GM10248 (cell line): ENCODE results near the gene ZNF101.
A peak's percentile ranks its signal among the peaks of the same experiment; 100 is the strongest.

Source experiments
- CTCF ChIA-PET: fragments of 300-600 bp; sonication (Branson Sonifier 250); formaldehyde crosslinking; extraction: SDS; loops from one replicate; lab custom pipeline; 2021; ENCODE audit warnings: antibody characterized with exemption; lab: Yijun Ruan, JAX
- POLR2A ChIA-PET: fragments of 350-650 bp; sonication (Branson Sonifier 250); formaldehyde crosslinking; extraction: SDS; loops from one replicate; lab custom pipeline; 2020; ENCODE audit warnings: antibody characterized with exemption; lab: Yijun Ruan, JAX
- DNase-seq: peaks from one replicate; pipeline ENCODE4 v3.0.0; 2012; ENCODE audit errors: extremely low spot score
- TF ChIP-seq, protein P1 (sequence below): IDR thresholded peaks from 2 replicates; pipeline ENCODE4 v1.5.1; 2012; ENCODE audit warnings: mild to moderate bottlenecking, low read depth; ENCODE audit errors: extremely low read depth, missing control alignments, control extremely low read depth

The ZNF101 gene

GRCh38 chr19:19668230-19669012 is at the start of gene ZNF101:
TSS of gene ZNF101 (plus strand) at chr19:19668839. CDS start at chr19:19668964, 125 bp downstream.
- CTCF ChIA-PET, result no interaction called here
- TF ChIP-seq, protein P1, sequence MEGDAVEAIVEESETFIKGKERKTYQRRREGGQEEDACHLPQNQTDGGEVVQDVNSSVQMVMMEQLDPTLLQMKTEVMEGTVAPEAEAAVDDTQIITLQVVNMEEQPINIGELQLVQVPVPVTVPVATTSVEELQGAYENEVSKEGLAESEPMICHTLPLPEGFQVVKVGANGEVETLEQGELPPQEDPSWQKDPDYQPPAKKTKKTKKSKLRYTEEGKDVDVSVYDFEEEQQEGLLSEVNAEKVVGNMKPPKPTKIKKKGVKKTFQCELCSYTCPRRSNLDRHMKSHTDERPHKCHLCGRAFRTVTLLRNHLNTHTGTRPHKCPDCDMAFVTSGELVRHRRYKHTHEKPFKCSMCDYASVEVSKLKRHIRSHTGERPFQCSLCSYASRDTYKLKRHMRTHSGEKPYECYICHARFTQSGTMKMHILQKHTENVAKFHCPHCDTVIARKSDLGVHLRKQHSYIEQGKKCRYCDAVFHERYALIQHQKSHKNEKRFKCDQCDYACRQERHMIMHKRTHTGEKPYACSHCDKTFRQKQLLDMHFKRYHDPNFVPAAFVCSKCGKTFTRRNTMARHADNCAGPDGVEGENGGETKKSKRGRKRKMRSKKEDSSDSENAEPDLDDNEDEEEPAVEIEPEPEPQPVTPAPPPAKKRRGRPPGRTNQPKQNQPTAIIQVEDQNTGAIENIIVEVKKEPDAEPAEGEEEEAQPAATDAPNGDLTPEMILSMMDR, result no peak
- peak; percentile 96 for DNase-seq
- POLR2A ChIA-PET, result interaction anchor here (0.5 to 0.8 kb wide), 3 partner anchors 107 to 200 kb away, joined by 3 read pairs; no protein-coding TSS in a partner anchor

DNA sequence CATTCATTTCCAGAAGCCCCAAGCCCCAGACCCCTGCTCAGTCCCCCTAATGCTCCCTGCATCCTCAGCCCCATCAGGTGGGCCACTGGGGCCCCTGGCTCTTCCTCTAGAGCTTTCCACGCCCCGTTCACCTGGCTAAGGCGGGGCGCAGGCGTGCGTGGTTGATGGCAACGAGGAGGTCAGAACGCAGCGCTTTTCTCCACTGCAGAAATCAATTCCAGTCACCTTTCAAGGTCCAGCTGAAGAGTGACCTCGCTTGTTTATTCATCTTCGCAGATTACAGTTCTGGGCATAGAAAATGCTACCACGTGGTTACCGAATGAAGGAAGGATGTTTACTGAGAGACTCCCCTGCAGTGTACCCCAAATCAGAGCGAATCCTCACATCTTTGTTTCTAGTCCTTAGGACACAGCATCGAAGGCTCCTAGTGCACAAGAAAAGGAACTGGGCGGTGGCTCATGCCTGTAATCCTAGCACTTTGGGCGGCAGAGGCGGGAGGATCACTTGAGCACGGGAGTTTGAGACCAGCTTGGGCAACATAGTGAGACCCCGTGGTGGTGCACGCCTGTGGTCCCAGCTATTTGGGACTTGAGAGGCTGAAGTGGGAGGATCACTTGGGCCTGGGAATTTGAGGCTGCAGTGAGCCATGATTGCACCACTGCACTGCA is 49.3 kb upstream of the ZNF101 start:
- DNase-seq, result peak; percentile 2
- ChIA-PET POLR2A (interaction anchor here (0.7 kb wide), 2 partner anchors 19 to 22 kb away, joined by 7 to 8 read pairs; no protein-coding TSS in a partner anchor), CTCF (interaction anchor here (1.0 to 2.4 kb wide), 5 partner anchors 12 to 86 kb away, joined by 4 to 9 read pairs (median 6); partner anchors contain the start of gene GMIP)
- TF ChIP-seq, protein P1, result no peak

DNA sequence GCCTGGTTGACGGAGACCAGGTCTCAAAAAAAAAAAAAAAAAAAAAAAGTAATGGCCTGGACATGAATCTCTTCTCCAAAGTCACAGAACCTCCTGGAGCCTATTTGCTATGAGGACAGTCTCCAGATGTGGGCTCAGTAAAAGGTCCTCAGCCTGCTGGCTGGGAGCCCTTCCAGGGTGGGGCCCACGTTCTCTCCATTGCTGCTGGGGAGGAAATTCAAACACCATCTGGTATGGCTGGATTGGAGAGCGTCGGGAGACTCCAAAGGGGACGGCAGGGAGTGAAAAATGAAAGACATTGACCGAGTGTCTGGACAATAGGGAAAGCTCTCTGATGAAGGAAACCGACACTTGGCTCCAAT is 48.8 kb upstream of the ZNF101 start:
- ChIA-PET POLR2A (interaction anchor here (0.7 to 0.9 kb wide), 3 partner anchors 20 to 246 kb away, joined by 4 to 8 read pairs (median 7); partner anchors contain the start of gene ZNF253), CTCF (interaction anchor here (1.4 to 2.4 kb wide), 4 partner anchors 11 to 87 kb away, joined by 6 to 9 read pairs (median 7); partner anchors contain the start of gene GMIP)
- no peak for DNase-seq
- TF ChIP-seq, protein P1, result no peak

DNA sequence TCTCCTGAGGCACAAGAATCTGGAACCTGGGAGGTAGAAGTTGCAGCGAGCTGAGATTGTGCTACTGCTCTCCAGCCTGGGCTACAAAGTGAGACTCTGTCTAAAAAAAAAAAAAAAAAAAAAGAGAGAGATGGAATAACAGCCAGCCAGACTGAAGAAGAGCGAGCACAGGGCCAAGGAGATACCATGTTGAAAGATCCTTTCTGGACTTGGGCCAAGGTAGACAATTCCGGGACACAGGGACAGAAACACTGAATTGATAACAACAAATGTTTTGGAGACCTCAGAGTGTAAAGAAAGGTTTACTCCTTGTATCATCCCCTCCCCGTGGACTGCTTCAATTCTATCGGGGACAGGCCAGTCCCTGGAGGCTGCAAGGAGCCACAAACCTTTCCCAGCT is 45.3 kb upstream of the ZNF101 start:
- POLR2A ChIA-PET, result no interaction called here
- TF ChIP-seq, protein P1, result no peak
- CTCF ChIA-PET, result interaction anchor here (1.3 to 2.5 kb wide), 2 partner anchors 13 to 21 kb away, joined by 3 to 8 read pairs; partner anchors contain the start of gene GMIP

GRCh38 chr19:19624032-19624570 is 44.5 kb upstream of the ZNF101 start:
- ChIA-PET CTCF (interaction anchor here (2.5 kb wide), 1 partner anchor 20 kb away, joined by 8 read pairs; the partner anchor contains the start of gene GMIP), POLR2A (interaction anchor here (0.6 kb wide), 1 partner anchor 431 kb away, joined by 3 read pairs; no protein-coding TSS in a partner anchor)
- DNase-seq, result no peak
- TF ChIP-seq, protein P1, result no peak

More for the DNA sequence above, 45.3 kb upstream of the ZNF101 start:
- no peak for DNase-seq
